ENCODE results near the gene WAC.
"Not testable (repeated sequence)": the region's sequence is repeated elsewhere in the genome, so short reads cannot be mapped to it uniquely, and the experiment has no call there.

WAC gene

DNA sequence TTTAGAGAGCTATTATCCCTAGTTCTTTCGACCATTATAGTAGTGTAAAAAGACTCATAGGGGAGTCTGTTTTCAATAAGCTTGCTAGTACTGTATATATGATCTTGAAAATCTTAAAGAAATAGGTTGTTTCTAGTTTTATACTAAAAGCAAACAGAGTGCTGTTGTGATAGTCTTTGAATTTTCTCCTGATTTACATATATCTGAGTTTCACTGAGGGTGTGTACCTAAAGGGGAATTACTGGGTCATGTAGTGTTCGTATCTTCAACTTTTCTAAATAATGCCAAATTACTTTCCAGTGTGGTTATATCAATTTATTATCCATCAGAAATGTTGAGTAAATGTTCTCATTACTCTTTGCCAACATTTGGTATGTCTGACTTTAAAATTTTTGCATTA is 73.7 kb downstream of the WAC start:
- no peak overlapping the region for H3K4me3 ChIP-seq (ENCODE audit: low read length)
- DNase-seq (ENCODE audit: low read depth), result no peak
- TF ChIP-seq, protein P1, sequence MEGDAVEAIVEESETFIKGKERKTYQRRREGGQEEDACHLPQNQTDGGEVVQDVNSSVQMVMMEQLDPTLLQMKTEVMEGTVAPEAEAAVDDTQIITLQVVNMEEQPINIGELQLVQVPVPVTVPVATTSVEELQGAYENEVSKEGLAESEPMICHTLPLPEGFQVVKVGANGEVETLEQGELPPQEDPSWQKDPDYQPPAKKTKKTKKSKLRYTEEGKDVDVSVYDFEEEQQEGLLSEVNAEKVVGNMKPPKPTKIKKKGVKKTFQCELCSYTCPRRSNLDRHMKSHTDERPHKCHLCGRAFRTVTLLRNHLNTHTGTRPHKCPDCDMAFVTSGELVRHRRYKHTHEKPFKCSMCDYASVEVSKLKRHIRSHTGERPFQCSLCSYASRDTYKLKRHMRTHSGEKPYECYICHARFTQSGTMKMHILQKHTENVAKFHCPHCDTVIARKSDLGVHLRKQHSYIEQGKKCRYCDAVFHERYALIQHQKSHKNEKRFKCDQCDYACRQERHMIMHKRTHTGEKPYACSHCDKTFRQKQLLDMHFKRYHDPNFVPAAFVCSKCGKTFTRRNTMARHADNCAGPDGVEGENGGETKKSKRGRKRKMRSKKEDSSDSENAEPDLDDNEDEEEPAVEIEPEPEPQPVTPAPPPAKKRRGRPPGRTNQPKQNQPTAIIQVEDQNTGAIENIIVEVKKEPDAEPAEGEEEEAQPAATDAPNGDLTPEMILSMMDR (conservative IDR thresholded peaks at IDR 0.05; ENCODE audit: low read depth, low read length), result no peak

DNA sequence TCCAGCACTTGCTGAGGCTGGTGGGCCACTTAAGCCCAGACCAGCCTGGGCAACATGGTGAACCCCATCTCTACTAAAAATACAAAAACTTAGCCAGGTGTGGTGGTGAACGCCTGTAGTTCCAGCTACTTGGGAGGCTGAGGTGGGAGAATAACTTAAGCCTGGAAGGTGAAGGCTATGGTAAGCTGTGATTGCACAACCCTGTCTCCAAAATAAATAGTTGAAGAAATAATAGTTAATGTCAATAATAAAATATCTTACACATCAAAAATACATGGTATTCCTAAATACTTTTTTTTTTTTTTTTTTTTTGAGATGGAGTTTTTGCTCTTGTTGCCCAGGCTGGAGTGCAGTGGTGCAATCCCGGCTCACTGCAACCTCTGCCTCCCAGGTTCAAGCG is 76.7 kb downstream of the WAC start:
- DNase-seq (ENCODE audit: low read depth); H3K4me3 ChIP-seq (ENCODE audit: low read length): not testable (repeated sequence)

GRCh38 chr10:28612877-28613276 is 80.0 kb downstream of the WAC start:
- DNase-seq (ENCODE audit: low read depth), result no peak
- TF ChIP-seq, protein P1 (conservative IDR thresholded peaks at IDR 0.05; ENCODE audit: low read depth, low read length), result no peak
- H3K4me3 ChIP-seq (ENCODE audit: low read length), result no peak overlapping the region

DNA sequence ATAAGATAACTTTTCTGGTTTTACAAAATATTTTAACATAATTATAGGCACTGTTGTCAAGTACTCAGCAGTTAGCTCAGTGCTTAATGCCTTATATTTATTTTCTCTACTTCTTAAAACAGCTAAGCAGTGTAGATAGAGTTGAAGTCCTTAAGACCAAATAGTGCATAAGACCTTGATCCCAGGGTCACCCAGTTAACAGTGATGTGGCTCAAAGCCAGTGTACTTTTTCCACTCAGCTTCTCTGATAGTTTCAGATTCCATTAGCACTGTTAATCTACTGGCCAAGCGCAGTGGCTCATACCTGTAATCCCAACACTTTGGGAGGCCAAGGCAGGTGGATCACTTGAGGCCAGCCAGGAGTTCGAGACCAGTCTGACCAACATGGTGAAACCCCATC is 83.6 kb downstream of the WAC start:
- TF ChIP-seq, protein P1 (conservative IDR thresholded peaks at IDR 0.05; ENCODE audit: low read depth, low read length), result no peak
- no peak for DNase-seq (ENCODE audit: low read depth)
- no peak overlapping the region for H3K4me3 ChIP-seq (ENCODE audit: low read length)

DNA sequence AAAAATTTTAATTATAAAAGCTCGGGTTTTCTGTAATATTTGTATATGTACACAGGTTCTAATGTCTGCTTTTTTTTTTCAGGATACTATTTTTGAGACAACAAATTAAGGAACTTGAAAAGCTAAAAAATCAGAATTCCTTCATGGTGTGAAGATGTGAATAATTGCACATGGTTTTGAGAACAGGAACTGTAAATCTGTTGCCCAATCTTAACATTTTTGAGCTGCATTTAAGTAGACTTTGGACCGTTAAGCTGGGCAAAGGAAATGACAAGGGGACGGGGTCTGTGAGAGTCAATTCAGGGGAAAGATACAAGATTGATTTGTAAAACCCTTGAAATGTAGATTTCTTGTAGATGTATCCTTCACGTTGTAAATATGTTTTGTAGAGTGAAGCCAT is 86.5 kb downstream of the WAC start:
- no peak overlapping the region for H3K4me3 ChIP-seq (ENCODE audit: low read length)
- no peak for DNase-seq (ENCODE audit: low read depth)
- TF ChIP-seq, protein P1 (conservative IDR thresholded peaks at IDR 0.05; ENCODE audit: low read depth, low read length), result no peak

DNA sequence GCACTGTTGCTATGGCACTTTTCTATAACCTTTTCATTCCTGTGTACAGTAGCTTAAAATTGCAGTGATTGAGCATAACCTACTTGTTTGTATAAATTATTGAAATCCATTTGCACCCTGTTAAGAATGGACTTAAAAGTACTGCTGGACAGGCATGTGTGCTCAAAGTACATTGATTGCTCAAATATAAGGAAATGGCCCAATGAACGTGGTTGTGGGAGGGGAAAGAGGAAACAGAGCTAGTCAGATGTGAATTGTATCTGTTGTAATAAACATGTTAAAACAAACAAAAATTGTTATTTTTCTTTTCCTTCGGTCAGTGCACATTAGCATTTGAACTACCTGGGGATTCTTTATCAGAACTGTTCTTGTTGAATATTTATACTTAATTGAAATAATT is 87.3 kb downstream of the WAC start:
- no peak overlapping the region for H3K4me3 ChIP-seq (ENCODE audit: low read length)
- DNase-seq (ENCODE audit: low read depth), result no peak
- TF ChIP-seq, protein P1 (conservative IDR thresholded peaks at IDR 0.05; ENCODE audit: low read depth, low read length), result no peak

GRCh38 chr10:28623483-28623882 is 90.6 kb downstream of the WAC start:
- H3K4me3 ChIP-seq (ENCODE audit: low read length), result no peak overlapping the region
- TF ChIP-seq, protein P1 (conservative IDR thresholded peaks at IDR 0.05; ENCODE audit: low read depth, low read length), result no peak
- DNase-seq (ENCODE audit: low read depth), result no peak

DNA sequence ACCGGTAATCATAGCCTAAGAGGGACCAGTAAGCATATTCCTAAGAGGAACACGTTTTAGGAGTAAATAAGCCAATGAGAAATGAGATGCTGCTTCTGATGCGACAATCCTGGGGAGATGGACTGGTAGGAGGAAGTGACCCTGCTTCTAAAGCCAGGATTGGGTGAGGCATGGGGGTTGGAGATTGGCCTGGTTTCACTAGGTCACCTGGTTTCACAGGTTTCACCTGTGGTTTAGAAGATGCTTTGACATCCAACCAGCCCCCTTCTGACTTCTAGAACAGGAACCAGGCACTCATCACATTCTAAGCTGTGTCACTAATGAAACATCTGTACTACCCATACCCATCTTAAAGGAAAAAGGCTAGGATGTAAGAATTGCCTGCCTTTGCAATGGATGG is 91.4 kb downstream of the WAC start:
- TF ChIP-seq, protein P1 (conservative IDR thresholded peaks at IDR 0.05; ENCODE audit: low read depth, low read length), result no peak
- no peak overlapping the region for H3K4me3 ChIP-seq (ENCODE audit: low read length)
- DNase-seq (ENCODE audit: low read depth), result no peak
